WERI-Rb-1 (cell line): Measurements from ENCODE around the gene SLC28A3.

Source experiments
- DNase-seq: peaks from one replicate; pipeline ENCODE4 v3.0.0-alpha.2; 2020
- H3K27ac ChIP-seq: fragments of 250-450 bp; sonication (Bioruptor Pico); 2 replicates; pipeline ENCODE4 v1.5.1; 2020; ENCODE audit warnings: mild to moderate bottlenecking, moderate library complexity
- H3K27me3 ChIP-seq: fragments of 250-450 bp; sonication (Bioruptor Pico); 2 replicates; pipeline ENCODE4 v1.5.1; 2021; ENCODE audit warnings: mild to moderate bottlenecking, low read depth, moderate library complexity; ENCODE audit not compliant: insufficient read depth, severe bottlenecking
- H3K36me3 ChIP-seq: fragments of 250-450 bp; sonication (Bioruptor Pico); 2 replicates; pipeline ENCODE4 v1.5.1; 2020; ENCODE audit warnings: mild to moderate bottlenecking, moderate library complexity
- H3K4me3 ChIP-seq: 2 replicates; pipeline ENCODE4 v1.5.1; 2011; ENCODE audit warnings: low read depth, mild to moderate bottlenecking, control low read depth, low read length
- H3K9me3 ChIP-seq: fragments of 250-450 bp; sonication (Bioruptor Pico); 2 replicates; pipeline ENCODE4 v1.5.1; 2021; ENCODE audit warnings: mild to moderate bottlenecking, moderate library complexity; ENCODE audit not compliant: severe bottlenecking
- TF ChIP-seq, protein P1 (sequence below): IDR thresholded peaks from 2 replicates; pipeline ENCODE4 v1.5.1; 2011; ENCODE audit warnings: low read depth, mild to moderate bottlenecking, control low read depth, inconsistent platforms, low read length

Gene SLC28A3

DNA sequence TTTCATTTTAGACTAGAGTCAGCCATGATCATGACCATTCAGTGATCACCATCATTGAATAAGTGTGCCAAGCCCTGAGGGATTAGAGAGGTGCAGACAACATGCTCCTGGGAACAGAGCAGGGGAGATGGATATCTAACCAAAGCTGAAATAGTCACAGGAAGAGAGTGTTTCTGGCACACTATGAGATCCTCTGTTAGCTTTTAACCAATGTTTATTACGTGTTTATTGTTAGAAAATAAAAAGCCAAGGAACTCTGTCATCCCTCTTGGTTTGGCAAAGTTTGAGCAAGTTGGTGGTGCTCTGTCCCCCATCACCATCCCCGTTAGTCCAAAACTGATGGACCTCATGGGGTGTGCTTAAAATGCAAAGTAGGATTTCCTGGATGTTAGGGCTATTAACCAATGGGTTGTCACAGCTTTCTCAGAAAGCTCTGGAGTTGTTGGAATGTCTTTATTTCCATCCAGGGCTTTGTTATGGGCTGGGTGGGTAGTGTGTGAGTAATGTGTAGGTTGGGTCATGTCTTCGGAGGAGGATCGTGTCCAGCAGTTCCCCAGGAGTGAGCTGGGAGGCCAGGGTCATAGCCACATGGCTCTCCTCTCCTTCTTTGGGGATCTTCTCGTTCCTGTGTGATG is 34.9 kb downstream of the SLC28A3 start:
- Histone ChIP-seq H3K9me3 (no peaks in the 10 kb centered on the region), H3K36me3 (no peaks in the 10 kb centered on the region), H3K27me3 (no peaks in the 10 kb centered on the region), H3K4me3 (no peak overlapping the region), H3K27ac (no peak overlapping the region)
- TF ChIP-seq, protein P1, sequence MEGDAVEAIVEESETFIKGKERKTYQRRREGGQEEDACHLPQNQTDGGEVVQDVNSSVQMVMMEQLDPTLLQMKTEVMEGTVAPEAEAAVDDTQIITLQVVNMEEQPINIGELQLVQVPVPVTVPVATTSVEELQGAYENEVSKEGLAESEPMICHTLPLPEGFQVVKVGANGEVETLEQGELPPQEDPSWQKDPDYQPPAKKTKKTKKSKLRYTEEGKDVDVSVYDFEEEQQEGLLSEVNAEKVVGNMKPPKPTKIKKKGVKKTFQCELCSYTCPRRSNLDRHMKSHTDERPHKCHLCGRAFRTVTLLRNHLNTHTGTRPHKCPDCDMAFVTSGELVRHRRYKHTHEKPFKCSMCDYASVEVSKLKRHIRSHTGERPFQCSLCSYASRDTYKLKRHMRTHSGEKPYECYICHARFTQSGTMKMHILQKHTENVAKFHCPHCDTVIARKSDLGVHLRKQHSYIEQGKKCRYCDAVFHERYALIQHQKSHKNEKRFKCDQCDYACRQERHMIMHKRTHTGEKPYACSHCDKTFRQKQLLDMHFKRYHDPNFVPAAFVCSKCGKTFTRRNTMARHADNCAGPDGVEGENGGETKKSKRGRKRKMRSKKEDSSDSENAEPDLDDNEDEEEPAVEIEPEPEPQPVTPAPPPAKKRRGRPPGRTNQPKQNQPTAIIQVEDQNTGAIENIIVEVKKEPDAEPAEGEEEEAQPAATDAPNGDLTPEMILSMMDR = no peak
- DNase-seq = no peak

DNA sequence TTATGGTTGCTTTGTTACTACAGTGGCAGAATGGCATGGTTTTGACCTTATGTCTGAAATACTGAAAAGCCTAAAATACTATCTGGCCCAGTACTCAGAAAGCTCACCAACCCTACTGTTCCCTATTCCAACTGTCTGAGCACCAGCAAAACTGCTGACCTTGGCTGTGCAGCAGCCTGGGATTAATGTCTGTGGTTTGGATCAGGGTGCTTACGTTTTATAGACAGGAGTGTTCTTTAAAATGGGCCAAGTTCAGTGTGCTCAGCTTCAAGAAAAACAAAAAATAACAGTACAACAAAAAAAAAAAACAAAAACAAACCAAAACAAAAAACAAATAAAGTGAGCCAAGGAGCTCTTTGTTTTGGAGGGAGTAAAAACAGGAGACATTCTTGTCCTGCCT is 36.4 kb downstream of the SLC28A3 start:
- Histone ChIP-seq H3K27ac (no peak overlapping the region), H3K36me3 (no peaks in the 10 kb centered on the region), H3K4me3 (no peak overlapping the region), H3K9me3 (no peaks in the 10 kb centered on the region), H3K27me3 (no peaks in the 10 kb centered on the region)
- no peak for DNase-seq
- TF ChIP-seq, protein P1 = no peak

GRCh38 chr9:84303061-84303460 is 37.5 kb downstream of the SLC28A3 start:
- no peak overlapping the region for H3K27ac ChIP-seq
- no peaks in the 10 kb centered on the region for H3K36me3 ChIP-seq
- TF ChIP-seq, protein P1 = no peak

DNA sequence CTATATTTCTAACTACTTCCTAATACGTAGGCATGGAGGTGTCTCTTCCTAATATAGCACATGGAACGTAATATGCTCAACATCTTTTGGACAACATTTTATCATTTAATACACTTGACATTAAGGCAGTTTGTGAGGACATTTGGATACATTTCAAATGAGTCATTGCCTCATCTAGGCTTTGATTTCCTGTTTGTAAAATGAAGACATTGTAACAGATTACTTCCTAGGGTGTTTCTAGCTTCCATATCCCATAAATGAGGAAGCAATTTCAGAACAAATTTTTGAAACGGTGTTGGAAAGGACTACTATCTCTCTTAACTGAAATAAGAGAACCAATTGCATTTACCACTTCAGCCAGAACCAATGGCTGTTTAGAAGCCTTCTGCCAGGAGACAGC is 38.7 kb downstream of the SLC28A3 start:
- Histone ChIP-seq H3K9me3 (no peaks in the 10 kb centered on the region), H3K4me3 (no peak overlapping the region), H3K36me3 (no peaks in the 10 kb centered on the region), H3K27ac (no peak overlapping the region), H3K27me3 (no peaks in the 10 kb centered on the region)
- TF ChIP-seq, protein P1 = no peak
- DNase-seq = no peak

More at GRCh38 chr9:84303061-84303460, 37.5 kb downstream of the SLC28A3 start:
- no peaks in the 10 kb centered on the region for H3K9me3 ChIP-seq
- no peak for DNase-seq
- no peak overlapping the region for H3K4me3 ChIP-seq
- H3K27me3 ChIP-seq = no peaks in the 10 kb centered on the region

GRCh38 chr9:84300271-84300670 is 40.3 kb downstream of the SLC28A3 start:
- Histone ChIP-seq H3K27ac (no peak overlapping the region), H3K27me3 (no peaks in the 10 kb centered on the region), H3K9me3 (no peaks in the 10 kb centered on the region), H3K4me3 (no peak overlapping the region), H3K36me3 (no peaks in the 10 kb centered on the region)
- no peak for DNase-seq
- TF ChIP-seq, protein P1 = no peak
